ENCODE results near the gene CD207. TPM values are rescaled to one million over a fixed set of nuclear protein-coding genes. Genes with fewer than 3 reads are reported as not detected.

Gene CD207
- total RNA-seq, 1 donor from 2014 or later, result not detected

- TF ChIP-seq CTCF (conservative IDR thresholded peaks at IDR 0.05; ENCODE audit: low read depth, low read length), result peak; percentile 98
- peak overlapping the region; percentile 7 for H3K4me3 ChIP-seq (ENCODE audit: low read depth, low read length)
- DNase-seq (ENCODE audit: low read depth), result peak; percentile 7
Measured at GRCh38 chr2:70861777-70862625, 26.4 kb upstream of the CD207 start.

- H3K4me3 ChIP-seq (ENCODE audit: low read depth, low read length), result no peak overlapping the region
- no peak for TF ChIP-seq CTCF (conservative IDR thresholded peaks at IDR 0.05; ENCODE audit: low read depth, low read length)
- DNase-seq (ENCODE audit: low read depth), result no peak
Measured at GRCh38 chr2:70855667-70856066, 20.1 kb upstream of the CD207 start.

- no peak overlapping the region for H3K4me3 ChIP-seq (ENCODE audit: low read depth, low read length)
- no peak for DNase-seq (ENCODE audit: low read depth)
- TF ChIP-seq CTCF (conservative IDR thresholded peaks at IDR 0.05; ENCODE audit: low read depth, low read length), result no peak
Measured at GRCh38 chr2:70854411-70854810, 18.8 kb upstream of the CD207 start.

- no peak for DNase-seq (ENCODE audit: low read depth)
- no peak overlapping the region for H3K4me3 ChIP-seq (ENCODE audit: low read depth, low read length)
- TF ChIP-seq CTCF (conservative IDR thresholded peaks at IDR 0.05; ENCODE audit: low read depth, low read length), result no peak
Measured at GRCh38 chr2:70852824-70853223, 17.2 kb upstream of the CD207 start.

GRCh38 chr2:70851704-70852103 is 16.1 kb upstream of the CD207 start:
- H3K4me3 ChIP-seq (ENCODE audit: low read depth, low read length), result no peak overlapping the region
- no peak for TF ChIP-seq CTCF (conservative IDR thresholded peaks at IDR 0.05; ENCODE audit: low read depth, low read length)
- DNase-seq (ENCODE audit: low read depth), result no peak

GRCh38 chr2:70850925-70851324 is 15.3 kb upstream of the CD207 start:
- no peak overlapping the region for H3K4me3 ChIP-seq (ENCODE audit: low read depth, low read length)
- TF ChIP-seq CTCF (conservative IDR thresholded peaks at IDR 0.05; ENCODE audit: low read depth, low read length), result no peak
- DNase-seq (ENCODE audit: low read depth), result no peak

GRCh38 chr2:70842401-70842800 is 6.8 kb upstream of the CD207 start:
- no peak overlapping the region for H3K4me3 ChIP-seq (ENCODE audit: low read depth, low read length)
- no peak for DNase-seq (ENCODE audit: low read depth)
- TF ChIP-seq CTCF (conservative IDR thresholded peaks at IDR 0.05; ENCODE audit: low read depth, low read length), result no peak

All from epithelial cell of proximal tubule (primary cell).